Neural cell (in vitro differentiated cells): ENCODE results near the gene PLET1.

ENCODE experiments used
- CTCF ChIP-seq: fragments of 450-650 bp; IDR thresholded peaks from 2 replicates; pipeline ENCODE4 v1.5.1; 2014; ENCODE audit warnings: antibody characterized with exemption, mild to moderate bottlenecking, moderate library complexity; ENCODE audit not compliant: poor library complexity, severe bottlenecking
- EP300 ChIP-seq: fragments of 450-650 bp; conservative IDR thresholded peaks from 2 replicates; pipeline ENCODE4 v1.6.1; 2014; ENCODE audit warnings: antibody characterized with exemption, mild to moderate bottlenecking, moderate library complexity; ENCODE audit not compliant: poor library complexity, severe bottlenecking
- EZH2 ChIP-seq: fragments of 200-600, 300-800 bp; shearing (Covaris generic), sonication (generic); IDR thresholded peaks from 2 replicates; pipeline ENCODE4 v1.6.1; 2014; ENCODE audit warnings: antibody characterized with exemption, low read length, borderline replicate concordance, mild to moderate bottlenecking; ENCODE audit not compliant: insufficient read depth, poor library complexity, severe bottlenecking
- MXI1 ChIP-seq: fragments of 450-650 bp; conservative IDR thresholded peaks from 2 replicates; pipeline ENCODE4 v1.6.1; 2014; ENCODE audit warnings: antibody characterized with exemption, mild to moderate bottlenecking; ENCODE audit not compliant: poor library complexity, severe bottlenecking
- REST ChIP-seq: IDR thresholded peaks from 2 replicates; pipeline ENCODE4 v1.6.1; 2012; ENCODE audit warnings: borderline replicate concordance
- TAF1 ChIP-seq: IDR thresholded peaks from 2 replicates; pipeline ENCODE4 v1.6.1; 2012; ENCODE audit warnings: low read depth

DNA sequence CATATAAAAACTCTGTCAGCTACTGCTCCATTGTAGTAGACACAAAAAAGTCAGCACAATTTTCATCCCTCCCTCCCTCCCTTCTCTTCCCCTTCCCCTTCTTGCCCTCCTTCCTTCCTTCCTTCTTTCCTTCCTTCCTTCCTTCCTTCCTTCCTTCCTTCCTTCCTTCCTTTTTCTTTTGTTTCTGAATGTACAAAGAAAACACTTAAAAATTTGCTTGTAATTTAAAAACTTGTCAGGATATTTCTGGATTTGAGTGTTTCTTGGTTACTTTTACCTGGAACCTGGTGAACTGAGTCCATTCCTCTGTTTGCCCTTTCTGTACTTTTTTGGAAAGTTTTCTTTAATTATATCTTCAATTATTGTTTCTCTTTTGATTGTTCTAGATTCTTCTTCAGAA is 31.5 kb upstream of the PLET1 start:
- TF ChIP-seq CTCF (no peak), REST (no peak), EP300 (no peak), TAF1 (no peak), MXI1 (no peak), EZH2 (no peak)
